IPS-18c (cell line): ENCODE results near the gene CCDC85C.

ENCODE experiments used
- H3K4me3 ChIP-seq: 2 replicates; pipeline ENCODE4 v1.7.0; 2013; ENCODE audit warnings: low read depth, mild to moderate bottlenecking, low read length, moderate library complexity; ENCODE audit not compliant: insufficient read depth
- H3K9me3 ChIP-seq: one replicate; pipeline ENCODE4 v1.6.1; 2013; ENCODE audit warnings: mild to moderate bottlenecking, low read length, moderate library complexity; ENCODE audit not compliant: control insufficient read depth, insufficient read depth

CCDC85C gene

GRCh38 chr14:99559286-99559990, 44.6 kb downstream of the CCDC85C start:
- H3K9me3 ChIP-seq = no peaks in the 10 kb centered on the region
- no peak overlapping the region for H3K4me3 ChIP-seq

GRCh38 chr14:99556134-99556791, 47.7 kb downstream of the CCDC85C start:
- Histone ChIP-seq H3K9me3 (no peaks in the 10 kb centered on the region), H3K4me3 (no peak overlapping the region)

GRCh38 chr14:99554757-99555531, 49.1 kb downstream of the CCDC85C start:
- H3K4me3 ChIP-seq = no peak overlapping the region

GRCh38 chr14:99554184-99554583, 49.8 kb downstream of the CCDC85C start:
- Histone ChIP-seq H3K4me3 (no peak overlapping the region), H3K9me3 (no peaks in the 10 kb centered on the region)

More at GRCh38 chr14:99554757-99555531, 49.1 kb downstream of the CCDC85C start:
- H3K9me3 ChIP-seq = no peaks in the 10 kb centered on the region

- Histone ChIP-seq H3K9me3 (no peaks in the 10 kb centered on the region), H3K4me3 (no peak overlapping the region)
These were observed 51.3 kb downstream of the CCDC85C start for GRCh38 chr14:99552572-99553216.

- H3K4me3 ChIP-seq = no peak overlapping the region
- no peaks in the 10 kb centered on the region for H3K9me3 ChIP-seq
These were observed 51.9 kb downstream of the CCDC85C start for GRCh38 chr14:99552021-99552553.

GRCh38 chr14:99551034-99551922, 52.7 kb downstream of the CCDC85C start:
- H3K4me3 ChIP-seq = no peak overlapping the region
- H3K9me3 ChIP-seq = no peaks in the 10 kb centered on the region

- H3K4me3 ChIP-seq = no peak overlapping the region
These were observed 53.5 kb downstream of the CCDC85C start for GRCh38 chr14:99550387-99550992.

GRCh38 chr14:99549684-99550083, 54.3 kb downstream of the CCDC85C start:
- no peaks in the 10 kb centered on the region for H3K9me3 ChIP-seq
- H3K4me3 ChIP-seq = no peak overlapping the region

More at GRCh38 chr14:99550387-99550992, 53.5 kb downstream of the CCDC85C start:
- H3K9me3 ChIP-seq = no peaks in the 10 kb centered on the region

GRCh38 chr14:99548871-99549515, 55.0 kb downstream of the CCDC85C start:
- no peaks in the 10 kb centered on the region for H3K9me3 ChIP-seq
- no peak overlapping the region for H3K4me3 ChIP-seq

GRCh38 chr14:99548255-99548654, 55.8 kb downstream of the CCDC85C start:
- no peaks in the 10 kb centered on the region for H3K9me3 ChIP-seq
- H3K4me3 ChIP-seq = no peak overlapping the region

- H3K9me3 ChIP-seq = no peaks in the 10 kb centered on the region
- H3K4me3 ChIP-seq = peak overlapping the region; percentile 26
These were observed 57.6 kb downstream of the CCDC85C start for GRCh38 chr14:99546234-99546879.

GRCh38 chr14:99545586-99545985, 58.4 kb downstream of the CCDC85C start:
- no peaks in the 10 kb centered on the region for H3K9me3 ChIP-seq
- no peak overlapping the region for H3K4me3 ChIP-seq

- Histone ChIP-seq H3K9me3 (no peaks in the 10 kb centered on the region), H3K4me3 (no peak overlapping the region)
These were observed 59.0 kb downstream of the CCDC85C start for GRCh38 chr14:99544991-99545390.

- H3K9me3 ChIP-seq = no peaks in the 10 kb centered on the region
- H3K4me3 ChIP-seq = no peak overlapping the region
These were observed 60.0 kb downstream of the CCDC85C start for GRCh38 chr14:99543985-99544384.
